Muscle layer of duodenum (tissue), 2 donors: ENCODE results near the gene EEF1A2.

Source experiments
- H3K27ac ChIP-seq: one replicate; pipeline ENCODE4 v1.7.0; 2013; ENCODE audit warnings: mild to moderate bottlenecking, low read length
- H3K27me3 ChIP-seq: one replicate; pipeline ENCODE4 v1.7.0; 2013; ENCODE audit warnings: low read depth, mild to moderate bottlenecking, control low read depth, low read length
- H3K36me3 ChIP-seq, 2 donors: one replicate each; pipeline ENCODE4 v1.7.0; 2013; ENCODE audit warnings: low read length in 2 of 2, control low read depth in 1 of 2, mild to moderate bottlenecking in 1 of 2; ENCODE audit not compliant: insufficient read depth in 2 of 2, control insufficient read depth in 1 of 2
- H3K4me1 ChIP-seq, 2 donors: one replicate each; pipeline ENCODE4 v1.7.0; 2013; ENCODE audit warnings: low read length in 2 of 2, mild to moderate bottlenecking in 2 of 2, control low read depth in 1 of 2, moderate library complexity in 1 of 2; ENCODE audit not compliant: insufficient read depth in 2 of 2, control insufficient read depth in 1 of 2
- H3K4me3 ChIP-seq, 2 donors: one replicate each; pipeline ENCODE4 v1.7.0; 2013; ENCODE audit warnings: low read length in 2 of 2, low read depth in 1 of 2, mild to moderate bottlenecking in 1 of 2
- H3K9me3 ChIP-seq, 2 donors: one replicate each; pipeline ENCODE4 v1.7.0; 2013; ENCODE audit warnings: low read length in 2 of 2, control low read depth in 1 of 2, mild to moderate bottlenecking in 1 of 2; ENCODE audit not compliant: control insufficient read depth in 1 of 2
- donor health status: healthy.

EEF1A2 gene

GRCh38 chr20:63498960-63499337, at the start of gene EEF1A2:
TSS of gene EEF1A2 (minus strand) at chr20:63499083. CDS start at chr20:63497763, 1,320 bp downstream.
- no peak within 1 kb of the TSS for H3K27ac ChIP-seq
- peaks cover 25% of the 10 kb centered on the region for H3K27me3 ChIP-seq
- peaks cover 0 to 38% of the 10 kb centered on the region in 2 donors for H3K4me1 ChIP-seq
- H3K9me3 ChIP-seq = no peaks in the 10 kb centered on the region
- H3K36me3 ChIP-seq = no peaks in the 10 kb centered on the region
- peak within 1 kb of the TSS in 1 of 2 donors; percentile 44 for H3K4me3 ChIP-seq

DNA sequence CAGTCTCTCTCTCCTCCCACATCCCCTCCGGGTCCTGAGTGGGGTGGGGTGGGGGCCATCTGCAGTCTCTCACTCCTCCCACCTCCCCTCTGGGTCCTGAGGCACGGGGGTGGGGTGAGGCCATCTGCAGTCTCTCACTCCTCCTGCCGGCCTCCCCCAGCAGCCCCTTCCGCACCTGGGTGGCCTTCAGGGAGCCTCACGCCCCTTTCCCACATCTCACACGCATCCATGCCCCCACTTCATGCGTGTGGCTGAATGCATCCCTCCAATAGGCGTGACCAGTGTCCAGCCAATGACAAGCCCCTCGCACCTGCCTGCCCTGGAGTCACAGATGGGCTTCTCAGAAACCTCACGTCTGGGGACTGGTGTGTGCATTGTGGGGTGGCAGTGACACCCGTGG, 49.7 kb upstream of the EEF1A2 start:
- no peaks in the 10 kb centered on the region for H3K36me3 ChIP-seq
- no peak overlapping the region for H3K4me3 ChIP-seq
- peaks cover 14% of the 10 kb centered on the region for H3K27me3 ChIP-seq
- peaks cover 0 to 1% of the 10 kb centered on the region in 2 donors for H3K4me1 ChIP-seq
- no peak overlapping the region for H3K27ac ChIP-seq
- H3K9me3 ChIP-seq = no peaks in the 10 kb centered on the region

DNA sequence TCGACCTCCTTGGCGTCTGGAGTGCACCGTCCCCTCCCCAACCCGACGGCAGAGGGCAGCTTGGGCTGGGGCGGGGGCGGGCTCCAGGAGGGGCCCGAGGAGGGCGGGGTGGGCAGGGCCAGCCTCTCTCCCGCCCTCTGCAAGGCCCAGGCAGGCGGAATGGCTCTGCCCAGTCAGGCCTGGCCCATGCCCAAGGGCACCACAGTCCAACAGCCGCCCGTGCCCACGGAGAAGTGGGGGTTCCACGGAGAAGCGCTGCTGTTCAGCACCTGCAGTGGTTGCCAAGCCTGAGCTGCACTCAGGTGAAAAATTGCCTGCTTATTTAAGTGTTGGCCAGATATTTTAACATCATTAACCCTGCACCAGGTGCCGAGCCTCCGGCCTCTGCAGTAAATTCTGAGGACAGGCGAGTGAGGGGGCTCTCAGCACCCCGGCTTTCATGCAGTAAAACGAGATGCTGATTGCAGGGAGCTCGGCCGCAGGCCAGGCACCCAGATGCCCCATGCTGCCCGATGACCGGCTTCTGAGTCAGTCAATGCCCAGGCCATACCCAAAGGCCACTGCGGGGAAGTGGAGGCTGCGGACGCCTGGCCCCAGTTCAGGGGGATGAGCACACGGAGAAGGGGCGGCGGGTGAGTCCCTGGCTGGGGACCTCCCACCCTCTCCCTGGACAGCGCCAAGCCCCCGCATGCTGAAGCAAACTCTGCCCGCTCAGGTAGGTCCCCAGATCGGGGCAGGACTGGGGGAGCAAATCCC, 49.0 kb upstream of the EEF1A2 start, which contains the start of gene SRMS:
TSS of gene SRMS (minus strand) at position 25 of the 756 bp plus-strand sequence. CDS start 286 bp downstream, outside the sequence.
- no peaks in the 10 kb centered on the region for H3K9me3 ChIP-seq
- H3K27ac ChIP-seq = no peak within 1 kb of the TSS
- H3K36me3 ChIP-seq = no peaks in the 10 kb centered on the region
- H3K4me3 ChIP-seq = no peak within 1 kb of the TSS
- H3K4me1 ChIP-seq = no peaks in the 10 kb centered on the region
- H3K27me3 ChIP-seq = peaks cover 14% of the 10 kb centered on the region

GRCh38 chr20:63546956-63547724, 48.3 kb upstream of the EEF1A2 start:
- no peaks in the 10 kb centered on the region for H3K4me1 ChIP-seq
- no peaks in the 10 kb centered on the region for H3K9me3 ChIP-seq
- peaks cover 14% of the 10 kb centered on the region for H3K27me3 ChIP-seq
- no peak overlapping the region for H3K4me3 ChIP-seq
- H3K36me3 ChIP-seq = no peaks in the 10 kb centered on the region
- H3K27ac ChIP-seq = no peak overlapping the region

DNA sequence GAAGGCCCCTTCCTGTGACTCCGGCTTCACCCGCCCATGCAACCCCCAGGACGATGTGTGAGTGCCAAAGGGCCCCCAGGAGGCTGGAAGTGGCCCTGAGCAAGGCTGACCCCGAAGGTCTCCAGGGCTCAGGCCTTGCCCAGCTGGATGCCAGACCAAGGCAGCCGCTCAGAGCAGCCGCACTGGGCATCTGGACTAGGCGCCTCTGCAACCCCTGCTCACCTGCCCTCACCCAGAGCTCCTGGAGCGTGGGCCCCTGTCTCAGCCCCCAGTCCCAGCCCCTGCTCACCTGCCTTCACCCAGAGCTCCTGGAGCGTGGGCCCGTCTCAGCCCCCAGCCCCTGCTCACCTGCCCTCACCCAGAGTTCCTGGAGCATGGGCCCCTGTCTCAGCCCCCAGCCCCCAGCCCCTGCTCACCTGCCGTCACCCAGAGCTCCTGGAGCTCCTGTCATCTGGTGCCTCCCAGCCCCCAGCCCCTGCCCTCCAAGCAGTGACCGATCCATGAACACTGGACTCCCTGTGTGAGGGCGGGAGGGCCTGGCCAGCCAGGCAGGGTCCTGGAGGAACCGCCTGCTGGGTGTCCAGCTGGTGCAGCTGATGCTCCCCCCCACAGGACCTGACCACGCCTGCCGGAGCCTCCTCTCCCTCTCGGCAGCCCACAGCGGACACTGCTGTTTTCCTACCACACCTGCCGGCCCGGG, 47.5 kb upstream of the EEF1A2 start:
- no peaks in the 10 kb centered on the region for H3K36me3 ChIP-seq
- peaks cover 14% of the 10 kb centered on the region for H3K27me3 ChIP-seq
- H3K4me1 ChIP-seq = no peaks in the 10 kb centered on the region
- H3K27ac ChIP-seq = no peak overlapping the region
- H3K9me3 ChIP-seq = no peaks in the 10 kb centered on the region
- H3K4me3 ChIP-seq = no peak overlapping the region

GRCh38 chr20:63545814-63546213, 46.9 kb upstream of the EEF1A2 start:
- H3K4me3 ChIP-seq = no peak overlapping the region
- no peaks in the 10 kb centered on the region for H3K9me3 ChIP-seq
- peaks cover 14% of the 10 kb centered on the region for H3K27me3 ChIP-seq
- H3K4me1 ChIP-seq = no peaks in the 10 kb centered on the region
- no peak overlapping the region for H3K27ac ChIP-seq
- H3K36me3 ChIP-seq = no peaks in the 10 kb centered on the region

DNA sequence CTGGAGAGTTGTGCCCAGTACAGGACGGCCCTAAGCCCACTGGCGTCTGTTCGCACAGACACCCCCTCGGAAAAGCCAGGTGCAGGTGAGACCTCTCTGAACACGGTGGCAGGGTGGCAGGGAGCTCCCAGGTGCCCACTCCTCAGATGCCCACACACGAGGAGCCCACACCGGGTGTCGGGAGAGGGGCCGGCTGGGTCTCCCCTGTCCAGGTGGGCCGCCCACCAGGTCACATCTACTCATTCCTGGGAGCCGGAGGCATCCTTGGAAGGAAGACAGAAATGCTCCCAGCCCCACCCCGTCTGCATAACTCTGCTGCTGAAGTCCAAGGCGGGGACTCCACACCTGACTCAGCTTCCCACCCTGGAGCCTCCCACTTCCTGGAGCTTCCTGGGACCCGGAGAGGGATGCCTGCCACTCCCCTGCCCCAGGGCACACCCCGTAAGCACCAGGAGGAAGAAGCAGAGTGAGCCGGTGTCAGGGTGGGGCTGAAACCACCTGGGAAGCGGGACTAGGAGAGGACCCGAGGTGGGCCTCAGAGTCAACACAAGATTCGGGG, 46.2 kb upstream of the EEF1A2 start:
- no peak overlapping the region for H3K4me3 ChIP-seq
- H3K27me3 ChIP-seq = peaks cover 14% of the 10 kb centered on the region
- no peak overlapping the region for H3K27ac ChIP-seq
- no peaks in the 10 kb centered on the region for H3K9me3 ChIP-seq
- no peaks in the 10 kb centered on the region for H3K36me3 ChIP-seq
- H3K4me1 ChIP-seq = no peaks in the 10 kb centered on the region

DNA sequence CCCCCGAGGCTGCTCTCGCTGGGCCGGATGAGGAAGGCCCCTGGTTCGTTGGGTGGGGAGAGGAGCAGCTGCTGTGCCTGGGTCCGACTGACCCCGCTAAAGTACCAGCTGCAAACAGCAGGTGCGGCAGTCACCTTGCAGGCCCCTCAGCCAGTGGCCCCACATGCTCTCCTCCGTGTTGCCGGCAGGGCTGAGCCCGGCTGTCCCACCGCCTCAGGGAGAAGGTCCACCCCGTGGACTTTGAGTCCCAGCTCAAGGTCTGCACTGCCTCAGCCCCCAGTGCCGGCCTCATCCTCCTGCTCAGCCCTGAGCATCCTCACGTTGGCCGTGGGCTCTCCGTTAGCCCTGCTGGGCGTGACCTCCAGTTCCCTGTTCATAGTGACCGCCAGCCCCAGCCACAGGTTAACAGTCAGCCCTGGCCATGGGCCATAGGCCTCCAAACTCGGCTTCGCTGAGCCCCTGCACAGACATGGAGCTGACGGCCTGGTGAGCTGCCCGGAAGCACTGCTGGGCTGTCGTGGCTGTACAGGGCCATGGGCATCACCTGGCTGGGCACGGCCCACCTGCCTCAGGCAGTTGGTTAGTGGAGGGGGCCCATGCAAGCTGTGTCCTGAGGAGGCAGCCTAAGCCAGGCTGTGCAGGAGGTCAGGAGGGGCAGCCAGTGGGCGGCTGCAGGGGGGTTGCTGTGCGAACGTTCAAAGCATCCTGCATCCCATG, 45.5 kb upstream of the EEF1A2 start:
- no peaks in the 10 kb centered on the region for H3K9me3 ChIP-seq
- no peaks in the 10 kb centered on the region for H3K36me3 ChIP-seq
- H3K27ac ChIP-seq = no peak overlapping the region
- no peak overlapping the region for H3K4me3 ChIP-seq
- H3K27me3 ChIP-seq = peaks cover 14% of the 10 kb centered on the region
- H3K4me1 ChIP-seq = no peaks in the 10 kb centered on the region

DNA sequence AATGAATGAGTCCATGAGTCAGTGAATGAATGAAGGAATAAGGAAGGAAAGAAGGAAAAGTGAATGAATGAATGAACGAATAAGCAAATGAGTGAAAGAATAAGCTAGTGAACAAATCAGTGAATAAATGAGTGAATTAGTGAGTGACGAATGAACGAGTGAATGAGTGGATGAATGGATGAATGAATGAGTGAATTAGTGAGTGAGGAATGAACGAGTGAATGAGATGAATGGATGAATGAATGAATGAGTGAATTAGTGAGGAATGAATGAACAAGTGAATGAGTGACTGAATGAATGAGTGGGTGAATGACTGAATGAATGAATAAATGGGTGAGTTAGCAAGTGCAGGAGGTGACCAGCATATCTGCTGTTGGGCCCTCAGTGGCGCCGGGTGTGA, 44.9 kb upstream of the EEF1A2 start:
- Histone ChIP-seq H3K9me3 (no peaks in the 10 kb centered on the region), H3K4me1 (no peaks in the 10 kb centered on the region), H3K4me3 (no peak overlapping the region), H3K36me3 (no peaks in the 10 kb centered on the region), H3K27ac (no peak overlapping the region), H3K27me3 (peaks cover 14% of the 10 kb centered on the region)

GRCh38 chr20:63543131-63543530, 44.2 kb upstream of the EEF1A2 start:
- H3K9me3 ChIP-seq = no peaks in the 10 kb centered on the region
- H3K36me3 ChIP-seq = no peaks in the 10 kb centered on the region
- no peak overlapping the region for H3K27ac ChIP-seq
- H3K4me3 ChIP-seq = no peak overlapping the region
- no peaks in the 10 kb centered on the region for H3K4me1 ChIP-seq
- H3K27me3 ChIP-seq = peaks cover 8% of the 10 kb centered on the region
